ENCODE measurements around the gene ANKRD23. TPM values are rescaled to one million over a fixed set of nuclear protein-coding genes. Genes with fewer than 3 reads are reported as not detected.
"Not testable (repeated sequence)": the region's sequence is repeated elsewhere in the genome, so short reads cannot be mapped to it uniquely, and the experiment has no call there.

ANKRD23 gene
- polyA plus RNA-seq, 1 donor: 21.3 TPM

DNA sequence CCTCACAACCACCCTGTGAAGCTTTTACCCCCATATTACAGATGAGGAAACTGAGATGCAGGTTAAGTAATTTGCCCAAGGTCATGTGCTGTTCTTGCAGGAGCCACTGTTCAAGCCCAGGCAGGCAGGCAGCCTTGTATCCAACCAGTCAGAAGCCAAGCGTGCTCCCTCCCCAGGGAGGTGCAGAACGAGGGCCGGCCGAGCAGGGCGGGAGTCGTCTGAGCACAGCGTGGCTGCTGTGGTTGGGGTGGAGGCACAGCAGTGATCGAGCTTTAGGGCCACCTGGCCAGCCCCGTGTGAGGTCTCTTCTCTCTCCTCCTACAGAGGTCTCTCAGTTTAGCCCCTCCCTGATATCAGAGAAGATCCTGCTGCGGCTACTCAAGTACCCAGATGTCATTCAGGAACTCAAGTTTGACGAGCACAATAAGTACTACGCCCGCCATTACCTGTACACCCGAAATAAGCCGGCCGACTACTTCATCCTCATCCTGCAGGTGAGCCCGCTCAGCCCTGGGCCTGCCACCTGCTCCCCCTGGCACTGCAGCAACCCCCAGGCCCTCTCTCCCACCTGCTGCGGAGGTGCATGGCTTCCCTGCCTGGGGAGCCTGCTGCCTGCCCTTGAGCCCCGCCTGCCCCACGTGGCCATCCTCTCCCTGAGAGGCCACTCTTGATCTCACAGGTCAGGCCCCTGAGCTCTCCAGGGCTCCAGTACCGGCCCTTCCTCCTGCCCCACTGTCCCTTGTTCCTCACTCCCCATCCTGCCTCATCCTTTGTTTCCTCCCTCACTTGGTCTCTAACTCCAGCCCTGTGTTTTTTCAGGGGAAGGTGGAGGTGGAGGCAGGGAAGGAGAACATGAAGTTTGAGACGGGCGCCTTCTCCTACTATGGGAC, 44.8 kb downstream of the ANKRD23 start:
- no peak for DNase-seq (ENCODE audit: low read depth)

DNA sequence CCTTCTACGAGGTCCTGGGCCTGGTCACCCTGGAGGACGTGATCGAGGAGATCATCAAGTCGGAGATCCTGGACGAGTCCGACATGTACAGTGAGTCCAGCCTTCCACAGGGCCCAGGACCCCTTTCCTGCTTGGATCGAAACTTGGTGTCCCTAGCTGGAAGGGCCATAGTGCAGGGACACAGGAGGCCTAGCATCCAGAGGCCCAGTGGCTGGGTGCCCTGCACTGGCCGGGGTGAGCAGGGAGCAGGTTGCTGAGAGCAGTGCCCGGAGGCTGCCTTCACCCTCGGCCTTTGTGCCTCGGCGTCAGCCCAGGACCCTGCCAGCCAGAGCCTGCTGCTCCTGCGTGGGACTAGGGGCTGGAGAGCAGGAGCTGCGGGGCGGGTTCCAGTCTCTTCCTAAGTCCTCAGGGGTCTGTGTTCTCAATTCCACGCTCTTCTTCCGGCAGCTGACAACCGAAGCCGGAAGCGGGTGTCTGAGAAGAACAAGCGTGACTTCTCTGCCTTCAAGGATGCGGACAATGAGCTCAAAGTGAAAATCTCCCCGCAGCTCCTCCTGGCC, 46.7 kb downstream of the ANKRD23 start:
- DNase-seq (ENCODE audit: low read depth): no peak

DNA sequence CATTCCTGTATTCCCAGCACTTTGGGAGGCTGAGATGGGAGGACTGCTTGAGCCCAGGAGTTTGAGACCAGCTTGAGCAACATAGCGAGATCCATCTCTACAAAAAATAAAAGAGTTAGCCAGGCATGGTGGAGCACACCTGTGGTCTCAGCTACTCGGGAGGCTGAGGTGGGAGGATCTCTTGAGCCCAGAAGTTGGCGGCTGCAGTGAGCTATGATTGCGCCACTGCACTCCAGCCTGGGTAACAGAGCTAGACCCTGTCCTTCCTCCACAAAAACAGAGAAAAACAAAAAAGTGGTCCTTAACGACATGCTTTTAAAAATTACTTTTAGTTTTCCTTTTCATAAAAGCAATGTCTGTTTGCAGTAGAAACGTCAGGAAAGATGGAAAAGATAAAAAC, 47.3 kb downstream of the ANKRD23 start:
- DNase-seq (ENCODE audit: low read depth): not testable (repeated sequence)

DNA sequence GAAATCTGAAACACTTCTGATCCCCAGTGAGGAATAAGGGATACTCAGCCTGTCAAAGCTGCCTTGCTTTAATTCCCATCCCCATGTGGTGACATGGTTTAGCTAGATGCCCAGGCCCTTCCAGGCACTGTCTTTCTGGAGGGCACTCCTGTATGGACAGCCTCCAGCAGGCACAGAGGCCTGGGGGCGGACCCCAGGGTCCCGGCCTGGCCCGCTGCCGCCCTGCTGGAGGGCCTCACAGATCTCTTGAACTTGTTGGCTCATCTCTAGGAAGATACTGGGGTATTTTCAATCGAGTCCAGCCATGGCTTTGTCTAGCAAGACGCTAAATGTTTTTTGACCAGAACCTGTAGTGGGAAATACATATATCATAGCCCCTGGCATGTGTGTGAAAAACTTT, 48.7 kb downstream of the ANKRD23 start:
- DNase-seq (ENCODE audit: low read depth): no peak

DNA sequence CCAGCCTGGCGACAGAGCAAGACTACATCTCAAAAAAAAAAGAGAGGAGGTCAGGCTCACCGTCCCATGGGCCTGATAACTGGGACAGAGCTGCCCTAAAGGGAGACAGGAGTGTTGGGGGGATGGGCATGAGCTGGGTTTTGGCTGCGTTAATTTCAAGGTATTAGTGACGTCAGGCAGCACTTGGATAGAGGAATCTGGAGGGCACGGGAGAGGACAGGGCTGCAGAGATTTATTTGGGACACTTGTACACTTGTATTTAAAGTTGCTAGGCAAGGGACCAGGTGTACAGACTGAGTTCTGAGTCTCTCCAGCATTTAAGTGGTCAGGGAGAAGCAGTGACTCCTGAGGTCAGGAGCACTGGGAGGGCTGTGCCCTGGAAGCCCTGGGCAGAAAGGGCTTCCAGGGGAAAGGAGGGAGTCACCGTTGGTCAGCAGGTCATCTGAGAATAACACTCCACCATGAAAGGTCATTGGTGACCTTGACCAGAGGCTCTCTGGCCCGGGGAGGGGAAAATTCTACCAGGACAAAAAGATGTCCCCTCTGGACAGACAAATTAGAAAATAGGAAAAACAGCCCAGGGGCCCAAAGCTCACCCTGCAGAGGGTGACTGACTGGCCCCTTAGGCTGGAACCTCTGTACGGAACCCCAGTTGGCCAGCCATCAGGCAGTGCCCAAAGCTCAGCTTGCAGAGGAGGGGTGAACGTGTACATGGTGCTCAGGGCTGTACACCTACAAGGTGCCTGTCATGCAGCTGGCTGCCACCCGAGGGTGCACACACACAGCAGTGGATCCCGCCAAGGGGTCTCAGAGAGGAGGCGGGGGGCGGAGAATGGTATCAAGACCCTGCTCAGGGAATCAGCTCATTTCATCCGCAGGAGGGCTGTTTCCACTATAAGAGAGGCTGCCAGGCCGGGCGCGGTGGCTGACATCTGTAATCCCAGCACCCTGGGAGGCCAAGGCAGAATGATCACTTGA, 50.8 kb downstream of the ANKRD23 start:
- no peak for DNase-seq (ENCODE audit: low read depth)

DNA sequence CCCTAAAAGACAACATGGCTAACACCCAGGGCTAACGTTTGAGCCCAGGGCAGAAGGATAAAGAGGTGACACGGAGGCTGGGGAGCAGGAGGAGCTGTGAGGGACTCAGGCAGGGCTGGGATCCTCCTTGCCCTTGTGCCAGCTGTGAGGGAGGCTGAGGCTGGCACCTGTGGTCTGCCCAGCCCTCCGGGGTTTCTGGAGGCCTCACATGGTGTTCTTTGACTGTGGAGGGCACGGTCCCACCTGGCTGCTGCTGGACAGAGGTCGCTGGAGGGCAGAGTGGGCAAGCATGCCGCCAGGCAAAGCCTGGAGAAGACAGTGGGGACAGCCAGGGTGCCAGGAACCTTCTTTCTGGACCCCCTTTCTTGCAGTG, 54.6 kb downstream of the ANKRD23 start:
- no peak for DNase-seq (ENCODE audit: low read depth)

DNA sequence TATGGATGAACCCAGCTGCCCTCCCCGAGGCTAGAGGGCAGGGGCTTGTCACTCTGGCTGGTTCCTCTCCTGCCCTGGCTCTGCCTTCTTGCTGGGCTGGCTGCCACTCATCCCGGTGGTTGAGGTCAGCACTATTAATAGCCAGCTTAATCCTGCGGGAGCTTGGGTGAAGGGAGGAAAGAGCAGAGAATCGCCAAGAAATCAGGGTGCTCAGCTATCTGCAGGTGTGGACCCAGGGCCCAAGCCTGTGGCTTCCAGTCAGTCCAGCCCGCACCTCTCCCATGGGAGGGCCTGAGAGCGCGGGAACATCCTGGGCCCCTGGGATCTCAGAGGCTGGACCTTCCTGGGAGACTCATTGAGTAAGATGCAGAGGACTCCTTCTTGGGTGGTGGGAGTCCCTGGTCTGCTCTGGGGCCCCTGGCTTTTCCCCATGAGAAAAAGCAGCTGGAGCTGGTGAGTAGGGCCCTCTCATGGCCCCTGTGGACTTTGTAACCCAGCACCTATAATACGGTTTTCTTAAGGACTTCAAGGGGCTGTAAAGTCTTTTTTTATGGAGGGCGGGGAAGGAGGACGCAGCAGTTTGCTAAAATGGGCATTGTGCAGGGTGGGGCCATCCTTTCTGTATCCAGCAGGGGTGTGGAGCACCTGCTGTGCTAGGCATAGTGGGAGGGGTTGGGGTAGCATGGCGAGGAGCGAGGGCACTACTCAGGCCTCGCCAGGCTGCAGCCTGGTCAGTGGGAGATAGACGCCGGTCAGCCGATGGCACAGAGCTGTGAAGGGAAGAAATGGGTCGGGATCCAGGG, 55.2 kb downstream of the ANKRD23 start:
- DNase-seq (ENCODE audit: low read depth): no peak

Other genes starting within 250 kb of the ANKRD23 start
- 32.4 TPM for gene KANSL3, start 205.7 kb downstream of the ANKRD23 start, polyA plus RNA-seq (ENCODE audit: insufficient read length)
- 3.4 TPM for gene FER1L5, start 201.3 kb downstream of the ANKRD23 start, polyA plus RNA-seq (ENCODE audit: insufficient read length)
- 25.4 TPM for gene LMAN2L, start 104.0 kb downstream of the ANKRD23 start, polyA plus RNA-seq (ENCODE audit: insufficient read length)
- 37.0 TPM for gene CNNM4, start 83.1 kb downstream of the ANKRD23 start, polyA plus RNA-seq (ENCODE audit: insufficient read length)
- gene CNNM3, start 27.8 kb downstream of the ANKRD23 start, polyA plus RNA-seq (ENCODE audit: insufficient read length): 21.6 TPM
- gene ANKRD39, start 14.0 kb upstream of the ANKRD23 start, polyA plus RNA-seq (ENCODE audit: insufficient read length): 7.5 TPM
- gene SEMA4C, start 26.1 kb upstream of the ANKRD23 start, polyA plus RNA-seq (ENCODE audit: insufficient read length): 30.4 TPM
- gene FAM178B, start 142.6 kb upstream of the ANKRD23 start, polyA plus RNA-seq (ENCODE audit: insufficient read length): 1.8 TPM